ENCODE data around the gene UNC5C. TPM values are rescaled to one million over a fixed set of nuclear protein-coding genes. Genes with fewer than 3 reads are reported as not detected.

The UNC5C gene
- total RNA-seq, 2 donors from 2014 or later, result 5.3 to 10.0 TPM

GRCh38 chr4:95507147-95507546, 41.6 kb downstream of the UNC5C start:
- no peak for DNase-seq (ENCODE audit: low spot score)
- H3K27ac ChIP-seq, result no peak overlapping the region
- peaks cover 7 to 17% of the 10 kb centered on the region in 2 donors for H3K4me1 ChIP-seq (ENCODE audit: control insufficient read depth in 1 of 2, low read depth in 2 of 2)
- H3K27me3 ChIP-seq (replicated peaks; ENCODE audit: insufficient read depth), result no peaks in the 10 kb centered on the region
- ATAC-seq (ENCODE audit: insufficient number of reproducible peaks, low FRiP score, low read depth), result no peak
- H3K9me3 ChIP-seq, result no peaks in the 10 kb centered on the region
- TF ChIP-seq, protein P1, sequence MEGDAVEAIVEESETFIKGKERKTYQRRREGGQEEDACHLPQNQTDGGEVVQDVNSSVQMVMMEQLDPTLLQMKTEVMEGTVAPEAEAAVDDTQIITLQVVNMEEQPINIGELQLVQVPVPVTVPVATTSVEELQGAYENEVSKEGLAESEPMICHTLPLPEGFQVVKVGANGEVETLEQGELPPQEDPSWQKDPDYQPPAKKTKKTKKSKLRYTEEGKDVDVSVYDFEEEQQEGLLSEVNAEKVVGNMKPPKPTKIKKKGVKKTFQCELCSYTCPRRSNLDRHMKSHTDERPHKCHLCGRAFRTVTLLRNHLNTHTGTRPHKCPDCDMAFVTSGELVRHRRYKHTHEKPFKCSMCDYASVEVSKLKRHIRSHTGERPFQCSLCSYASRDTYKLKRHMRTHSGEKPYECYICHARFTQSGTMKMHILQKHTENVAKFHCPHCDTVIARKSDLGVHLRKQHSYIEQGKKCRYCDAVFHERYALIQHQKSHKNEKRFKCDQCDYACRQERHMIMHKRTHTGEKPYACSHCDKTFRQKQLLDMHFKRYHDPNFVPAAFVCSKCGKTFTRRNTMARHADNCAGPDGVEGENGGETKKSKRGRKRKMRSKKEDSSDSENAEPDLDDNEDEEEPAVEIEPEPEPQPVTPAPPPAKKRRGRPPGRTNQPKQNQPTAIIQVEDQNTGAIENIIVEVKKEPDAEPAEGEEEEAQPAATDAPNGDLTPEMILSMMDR (IDR thresholded peaks at IDR 0.05), result no peak
- no peaks in the 10 kb centered on the region for H3K36me3 ChIP-seq
- no peak overlapping the region for H3K4me3 ChIP-seq

- TF ChIP-seq, protein P1 (IDR thresholded peaks at IDR 0.05), result no peak
- H3K4me3 ChIP-seq, result no peak overlapping the region
- H3K27ac ChIP-seq, result no peak overlapping the region
- no peaks in the 10 kb centered on the region for H3K36me3 ChIP-seq
- DNase-seq (ENCODE audit: low spot score) (no peak), ATAC-seq (ENCODE audit: insufficient number of reproducible peaks, low FRiP score, low read depth) (no peak)
- H3K27me3 ChIP-seq (replicated peaks; ENCODE audit: insufficient read depth), result no peaks in the 10 kb centered on the region
- no peaks in the 10 kb centered on the region for H3K9me3 ChIP-seq
- peaks cover 7 to 17% of the 10 kb centered on the region in 2 donors for H3K4me1 ChIP-seq (ENCODE audit: control insufficient read depth in 1 of 2, low read depth in 2 of 2)
Observed at GRCh38 chr4:95506264-95506663, 42.5 kb downstream of the UNC5C start.

DNA sequence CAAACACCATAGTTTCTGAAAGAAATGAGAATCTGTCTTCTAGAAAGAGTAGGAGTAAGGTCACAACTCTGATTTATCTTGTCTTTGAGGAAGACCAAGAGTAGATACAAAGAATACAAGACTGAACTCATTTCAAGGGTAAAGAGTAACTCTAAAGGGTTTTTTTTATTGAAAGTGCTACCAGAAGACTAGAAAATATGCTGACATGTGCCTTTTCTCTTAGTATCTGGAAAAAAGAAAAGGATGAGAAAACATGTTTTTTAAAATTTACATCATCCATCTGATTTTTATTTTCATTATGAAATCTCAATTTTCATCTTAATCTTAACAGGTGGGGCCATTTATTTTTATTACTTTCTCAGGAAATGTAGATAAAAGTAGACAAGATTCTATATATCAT, 43.0 kb downstream of the UNC5C start:
- no peak for DNase-seq (ENCODE audit: low spot score)
- Histone ChIP-seq H3K4me3 (no peak overlapping the region), H3K9me3 (no peaks in the 10 kb centered on the region), H3K27me3 (replicated peaks; ENCODE audit: insufficient read depth) (no peaks in the 10 kb centered on the region), H3K4me1 (ENCODE audit: control insufficient read depth in 1 of 2, low read depth in 2 of 2) (peaks cover 8 to 22% of the 10 kb centered on the region in 2 donors), H3K36me3 (no peaks in the 10 kb centered on the region), H3K27ac (no peak overlapping the region)
- TF ChIP-seq, protein P1 (IDR thresholded peaks at IDR 0.05), result no peak
- no peak for ATAC-seq (ENCODE audit: insufficient number of reproducible peaks, low FRiP score, low read depth)

DNA sequence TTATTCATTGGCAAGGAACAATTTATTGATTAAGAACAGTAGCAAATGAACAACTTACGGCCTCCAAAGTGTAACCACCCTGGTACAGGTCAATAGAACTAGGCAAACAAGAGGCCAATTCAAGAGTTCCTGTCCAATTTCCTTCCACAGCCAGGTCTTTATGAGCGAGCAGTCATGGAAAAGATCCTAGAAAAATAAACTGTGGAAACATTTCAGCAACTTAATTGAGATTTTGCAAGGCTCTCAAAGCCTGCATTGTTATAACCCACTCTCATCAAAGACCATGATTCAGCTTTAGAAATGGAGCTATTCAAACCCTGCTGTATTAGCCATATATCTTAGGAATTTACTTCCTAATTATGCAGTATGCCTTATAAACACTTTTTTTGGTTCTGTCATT, 43.6 kb downstream of the UNC5C start:
- Histone ChIP-seq H3K4me1 (ENCODE audit: control insufficient read depth in 1 of 2, low read depth in 2 of 2) (peaks cover 12 to 25% of the 10 kb centered on the region in 2 donors), H3K4me3 (no peak overlapping the region), H3K36me3 (no peaks in the 10 kb centered on the region), H3K27ac (no peak overlapping the region), H3K9me3 (no peaks in the 10 kb centered on the region), H3K27me3 (replicated peaks; ENCODE audit: insufficient read depth) (no peaks in the 10 kb centered on the region)
- ATAC-seq (ENCODE audit: insufficient number of reproducible peaks, low FRiP score, low read depth), result peak; percentile 27
- no peak for DNase-seq (ENCODE audit: low spot score)
- TF ChIP-seq, protein P1 (IDR thresholded peaks at IDR 0.05), result no peak

DNA sequence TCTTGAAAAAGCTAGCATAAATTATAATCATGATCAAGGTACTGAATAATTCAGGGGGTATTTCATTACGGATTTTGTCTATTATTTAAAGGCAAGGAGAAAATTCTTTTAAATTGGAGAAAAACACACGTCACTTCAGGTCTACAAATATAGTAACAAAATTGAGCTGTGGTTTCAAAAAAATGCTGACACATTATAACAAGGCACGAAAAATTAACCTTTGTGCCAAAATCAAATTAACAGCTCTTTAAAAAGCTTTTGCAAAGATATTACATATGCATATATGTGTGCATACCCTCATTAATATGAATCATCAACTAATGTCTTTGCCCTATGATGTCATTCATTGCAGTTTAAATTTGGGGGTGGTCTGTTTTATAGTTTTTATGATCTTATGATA, 44.3 kb downstream of the UNC5C start:
- no peak overlapping the region for H3K4me3 ChIP-seq
- ATAC-seq (ENCODE audit: insufficient number of reproducible peaks, low FRiP score, low read depth) (no peak), DNase-seq (ENCODE audit: low spot score) (no peak)
- TF ChIP-seq, protein P1 (IDR thresholded peaks at IDR 0.05), result no peak
- no peaks in the 10 kb centered on the region for H3K27me3 ChIP-seq (replicated peaks; ENCODE audit: insufficient read depth)
- no peak overlapping the region for H3K27ac ChIP-seq
- no peaks in the 10 kb centered on the region for H3K9me3 ChIP-seq
- peaks cover 12 to 28% of the 10 kb centered on the region in 2 donors for H3K4me1 ChIP-seq (ENCODE audit: control insufficient read depth in 1 of 2, low read depth in 2 of 2)
- no peaks in the 10 kb centered on the region for H3K36me3 ChIP-seq

Measured in thoracic aorta (tissue), 2 donors.